K562 (cell line): Measurements from ENCODE around the gene RIC3. TPM values are rescaled to one million over a fixed set of nuclear protein-coding genes. Genes with fewer than 3 reads are reported as not detected.

Source experiments
- ATAC-seq: fragments of 200-7000 bp; cut with Tn5 transposase; 3 replicates; pipeline ENCODE4 v1.9.1; 2020; ENCODE audit warnings: moderate library complexity
- BruUV-seq: library from RNA; stranded (reverse); fragments of 400-500 nt; replicated peaks from 2 replicates; lab custom pipeline; 2021; lab: Mats Ljungman, UMichigan
- CTCF ChIA-PET: fragments of 300-600 bp; formaldehyde crosslinking; extraction: SDS; loops from one replicate; lab custom pipeline; 2021; ENCODE audit warnings: low intra/inter-chr PET ratio; lab: Yijun Ruan, JAX
- POLR2A ChIA-PET: fragments of 300-600, 350-650 bp; sonication (Branson Sonifier 250); formaldehyde crosslinking; extraction: SDS; loops from one replicate; lab custom pipeline; 2021; ENCODE audit warnings: antibody characterized with exemption, inconsistent platforms; lab: Yijun Ruan, JAX
- DNase-seq, 4 experiments: peaks; one replicate each; pipeline versions ENCODE4 v3.0.0 to v3.0.0-alpha.2; 2011 to 2018; ENCODE audit warnings: low spot score in 3 of 4, mixed read lengths in 3 of 4; ENCODE audit errors: extremely low read depth in 1 of 4
- FAIRE-seq: peaks from 2 replicates; lab custom pipeline; 2011; peaks lifted over from hg19 to GRCh38; lab: Jason Lieb, UNC
- H2AFZ ChIP-seq: 2 replicates; pipeline ENCODE4 v1.6.0; 2011; ENCODE audit warnings: low read depth, low read length, control low read depth, inconsistent platforms
- H3K27ac ChIP-seq: fragments of 200-600 bp; 3 replicates; pipeline ENCODE4 v1.8.0; 2011; ENCODE audit warnings: low read depth, mild to moderate bottlenecking, control low read depth, inconsistent platforms, low read length, moderate library complexity, mixed read lengths; ENCODE audit errors: extremely low read depth
- H3K27me3 ChIP-seq, 2 experiments: fragments of 300-600 bp in 1 of 2; 2 replicates in 1 of 2; 3 replicates in 1 of 2; pipeline versions ENCODE4 v1.6.0 to v1.8.0; 2011; ENCODE audit warnings: inconsistent platforms in 2 of 2, low read length in 2 of 2, mild to moderate bottlenecking in 1 of 2, mixed read lengths in 1 of 2, moderate library complexity in 1 of 2; ENCODE audit not compliant: control insufficient read depth in 2 of 2, insufficient read depth in 2 of 2
- H3K36me3 ChIP-seq: fragments of 300-600 bp; 3 replicates; pipeline ENCODE4 v1.8.0; 2011; ENCODE audit warnings: mild to moderate bottlenecking, low read length, inconsistent platforms; ENCODE audit not compliant: control insufficient read depth, insufficient read depth
- H3K4me1 ChIP-seq, 2 experiments: fragments of 200-600 bp in 1 of 2; replicated peaks in 1 of 2; 2 replicates in 1 of 2; 3 replicates in 1 of 2; pipeline versions ENCODE4 v1.5.1 to v1.8.0; 2011; ENCODE audit warnings: inconsistent platforms in 2 of 2, low read length in 2 of 2, mild to moderate bottlenecking in 1 of 2, mixed read lengths in 1 of 2, moderate library complexity in 1 of 2; ENCODE audit not compliant: control insufficient read depth in 2 of 2, insufficient read depth in 2 of 2
- H3K4me2 ChIP-seq: 2 replicates; pipeline ENCODE4 v1.6.1; 2011; ENCODE audit warnings: low read length, control low read depth, inconsistent platforms, mixed read lengths; ENCODE audit not compliant: insufficient read depth
- H3K4me3 ChIP-seq: fragments of 200-600 bp; sonication (generic), shearing (Covaris generic); 2 replicates; pipeline ENCODE4 v1.5.1; 2016; ENCODE audit warnings: control low read depth, inconsistent platforms
- H3K79me2 ChIP-seq: fragments of 200-600 bp; 3 replicates; pipeline ENCODE4 v1.8.0; 2011; ENCODE audit warnings: low read length, inconsistent platforms; ENCODE audit not compliant: control insufficient read depth, insufficient read depth
- H3K9ac ChIP-seq, 2 experiments: 2 replicates each; pipeline versions ENCODE4 v1.6.0 to v1.6.1; 2011; ENCODE audit warnings: low read depth in 2 of 2, low read length in 2 of 2, control low read depth in 1 of 2, inconsistent platforms in 1 of 2, mild to moderate bottlenecking in 1 of 2, mixed read lengths in 1 of 2; ENCODE audit not compliant: insufficient read depth in 1 of 2
- H3K9me1 ChIP-seq: one replicate; pipeline ENCODE4 v1.6.0; 2011; ENCODE audit warnings: inconsistent platforms, mild to moderate bottlenecking, low read length, moderate library complexity; ENCODE audit not compliant: control insufficient read depth, insufficient read depth
- H3K9me3 ChIP-seq: replicated peaks from 2 replicates; pipeline ENCODE4 v1.5.1; 2011; ENCODE audit warnings: low read depth, low read length, inconsistent platforms; ENCODE audit not compliant: control insufficient read depth, insufficient read depth
- H4K20me1 ChIP-seq: replicated peaks from 2 replicates; pipeline ENCODE4 v1.6.1; 2011; ENCODE audit warnings: low read length, inconsistent platforms, mixed read lengths; ENCODE audit not compliant: control insufficient read depth, insufficient read depth
- FOXA1 ChIP-seq: fragments of 450-650 bp; IDR thresholded peaks from 2 replicates; pipeline ENCODE4 v1.6.1; 2016; ENCODE audit warnings: mild to moderate bottlenecking, borderline replicate concordance
- HNRNPUL1 ChIP-seq: fragments of 200-400 bp; formaldehyde crosslinking; IDR thresholded peaks from 2 replicates; pipeline ENCODE4 v1.6.1; 2017; ENCODE audit warnings: low read length
- PTTG1 ChIP-seq: fragments of 450-650 bp; IDR thresholded peaks from 2 replicates; pipeline ENCODE4 v1.6.1; 2016; ENCODE audit warnings: low read depth, mild to moderate bottlenecking, missing genetic modification characterization, missing compliant biosample characterization
- SETDB1 ChIP-seq: IDR thresholded peaks from one replicate; pipeline ENCODE4 v1.6.1; 2012; ENCODE audit warnings: low read length, control low read depth, inconsistent platforms
- SMARCC2 ChIP-seq: fragments of 450-650 bp; IDR thresholded peaks from 2 replicates; pipeline ENCODE4 v1.6.1; 2017; ENCODE audit warnings: antibody characterized with exemption, moderate library complexity, mild to moderate bottlenecking, low read depth
- ZNF197 ChIP-seq: fragments of 200-800 bp; sonication (Bioruptor generic); IDR thresholded peaks from 2 replicates; pipeline ENCODE4 v1.6.1; 2016; ENCODE audit warnings: low read depth, missing genetic modification characterization, missing compliant biosample characterization
- WGBS: fragments of 100-300 bp; shearing (Covaris generic); methylation state at CpG from one replicate; pipeline ENCODE4 v1.1.6; 2016; ENCODE audit warnings: low coverage, mixed read lengths; ENCODE audit not compliant: insufficient coverage; ENCODE audit errors: missing lambda C conversion rate; 5-methylcytosine and 5-hydroxymethylcytosine counted together
- in situ Hi-C: fragments of 300-500 bp; cut with MboI; formaldehyde crosslinking; loops from 4 replicates; pipeline ENCODE4 v1.15.0; 2018; ENCODE audit warnings: inconsistent platforms, mixed read lengths
- intact Hi-C: fragments of 100-400 bp; cut with micrococcal nuclease; formaldehyde crosslinking; loops from 2 replicates; pipeline ENCODE4 v1.14.2; 2022
- polyA plus RNA-seq, 8 experiments: library from polyadenylated mRNA; depleted of rRNA in 4 of 8; stranded (reverse) in 5 of 8; unstranded in 3 of 8; fragments of >200 nt; fragmentation: Nextera tagmentation in 2 of 8; fragmentation: Illumina TruSeq in 1 of 8; extraction: Ambion mirVana in 2 of 8; extraction: Trizol in 1 of 8; gene quantifications; 2 replicates each; pipeline versions ENCODE4 v1.2.1 to v1.2.3, GENCODE V29; 2011 to 2014; ENCODE audit warnings: inconsistent platforms in 1 of 8, missing spikeins in 1 of 8
- total RNA-seq, 7 experiments: library from RNA; depleted of rRNA in 6 of 7; stranded (reverse); fragments of >200 nt in 6 of 7; fragmentation: Illumina TruSeq in 2 of 7; extraction: Trizol in 2 of 7; gene quantifications; 2 replicates each; pipeline versions ENCODE4 v1.2.1 to v1.2.3, GENCODE V29; 2011 to 2021; ENCODE audit warnings: low replicate concordance in 1 of 7
- TF ChIP-seq, protein P1 (sequence below), 3 experiments: fragments of 200-800 bp in 1 of 3; sonication (Bioruptor generic) in 1 of 3; sonication (generic) in 1 of 3; formaldehyde crosslinking in 1 of 3; IDR thresholded peaks; 2 replicates each; pipeline versions ENCODE4 v1.6.1 to v1.8.0; 2016 to 2022; ENCODE audit warnings: mild to moderate bottlenecking in 2 of 3, missing compliant biosample characterization in 2 of 3, missing genetic modification characterization in 2 of 3, missing genetic modification reagents in 1 of 3
- TF ChIP-seq, protein P2 (sequence below): sonication (generic); formaldehyde crosslinking; IDR thresholded peaks from 2 replicates; pipeline ENCODE4 v1.9.0; 2022; ENCODE audit warnings: mild to moderate bottlenecking, missing genetic modification reagents
- TF ChIP-seq, protein P3 (sequence below): fragments of 250-450 bp; sonication (Bioruptor Pico); IDR thresholded peaks from 2 replicates; pipeline ENCODE4 v1.4.0; 2020; ENCODE audit warnings: mild to moderate bottlenecking, moderate library complexity
- TF ChIP-seq, protein P4 (sequence below): sonication (generic); formaldehyde crosslinking; IDR thresholded peaks from 2 replicates; pipeline ENCODE4 v1.9.0; 2022; ENCODE audit warnings: mild to moderate bottlenecking, missing genetic modification reagents
- TF ChIP-seq, protein P5 (sequence below), 2 experiments: IDR thresholded peaks in 1 of 2; conservative IDR thresholded peaks in 1 of 2; 2 replicates each; pipeline ENCODE4 v1.6.1; 2016; ENCODE audit warnings: low read depth in 2 of 2, mild to moderate bottlenecking in 1 of 2, missing compliant biosample characterization in 1 of 2, missing genetic modification characterization in 1 of 2, moderate library complexity in 1 of 2

RIC3 gene
- total and polyA plus RNA-seq, 9 of the 15 experiments (the other 6 are each of a cell fraction or from before 2014, with no cell fraction given) = 0.03 to 0.16 (median 0.05) TPM; not detected in 4

DNA sequence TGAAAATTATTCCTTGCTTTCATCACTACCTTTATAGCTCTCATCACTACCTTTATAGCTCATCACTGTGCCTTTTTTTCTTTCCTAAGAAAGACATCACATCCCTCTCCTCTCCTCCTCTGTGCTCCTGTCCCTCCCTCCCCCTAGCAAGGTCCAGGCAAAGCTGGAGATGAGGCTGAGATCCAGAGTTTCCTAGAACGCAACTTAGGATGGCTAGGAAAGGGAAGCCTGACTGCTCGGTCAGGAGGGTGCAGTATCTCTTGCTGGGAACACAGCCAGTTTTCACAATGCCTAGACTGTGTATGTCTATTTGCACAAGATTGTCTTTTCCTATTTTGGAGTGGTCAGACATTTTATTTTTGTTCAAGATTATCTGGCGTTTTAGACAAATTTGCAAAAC is 63.2 kb downstream of the RIC3 start (continued):
- TF ChIP-seq, protein P1, sequence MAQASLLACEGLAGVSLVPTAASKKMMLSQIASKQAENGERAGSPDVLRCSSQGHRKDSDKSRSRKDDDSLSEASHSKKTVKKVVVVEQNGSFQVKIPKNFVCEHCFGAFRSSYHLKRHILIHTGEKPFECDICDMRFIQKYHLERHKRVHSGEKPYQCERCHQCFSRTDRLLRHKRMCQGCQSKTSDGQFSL (CRISPR knock-in tag; IDR thresholded peaks at IDR 0.05) = no peak
- TF ChIP-seq, protein P1 (tag; IDR thresholded peaks at IDR 0.05) = no peak
- TF ChIP-seq ZNF197 = no peak
- TF ChIP-seq, protein P2, sequence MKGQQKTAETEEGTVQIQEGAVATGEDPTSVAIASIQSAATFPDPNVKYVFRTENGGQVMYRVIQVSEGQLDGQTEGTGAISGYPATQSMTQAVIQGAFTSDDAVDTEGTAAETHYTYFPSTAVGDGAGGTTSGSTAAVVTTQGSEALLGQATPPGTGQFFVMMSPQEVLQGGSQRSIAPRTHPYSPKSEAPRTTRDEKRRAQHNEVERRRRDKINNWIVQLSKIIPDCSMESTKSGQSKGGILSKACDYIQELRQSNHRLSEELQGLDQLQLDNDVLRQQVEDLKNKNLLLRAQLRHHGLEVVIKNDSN (CRISPR knock-in tag) = no peak
- no peak for TF ChIP-seq SMARCC2

DNA sequence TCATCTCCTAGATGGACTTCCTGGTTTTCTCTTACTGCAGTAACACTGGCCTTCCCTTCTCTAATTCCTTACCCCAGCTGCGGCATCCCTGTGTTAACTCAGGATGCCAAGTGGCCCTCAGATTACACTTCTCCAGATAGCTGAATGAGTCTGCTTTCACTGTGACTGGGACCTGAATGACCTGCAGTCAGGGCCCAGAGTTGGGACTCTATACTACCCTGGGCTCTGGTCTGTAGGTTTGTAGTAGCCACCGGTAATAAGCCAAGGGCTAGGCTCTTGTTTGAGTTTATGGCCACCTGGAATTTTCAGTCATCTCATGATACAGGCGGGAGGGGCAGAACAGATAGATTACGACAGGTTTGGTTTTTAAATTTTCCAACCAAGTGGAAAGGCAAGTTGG is 63.7 kb downstream of the RIC3 start:
- no TSS peak for BruUV-seq
- Histone ChIP-seq H3K79me2 (no peaks in the 10 kb centered on the region), H2AFZ (no peak overlapping the region), H3K9me1 (no peaks in the 10 kb centered on the region), H3K4me2 (no peak overlapping the region), H4K20me1 (no peaks in the 10 kb centered on the region; the same call in 1 of the 2 replicates), H3K36me3 (no peaks in the 10 kb centered on the region), H3K27ac (no peak overlapping the region), H3K4me3 (no peak overlapping the region), H3K9me3 (no peaks in the 10 kb centered on the region), H3K9ac (no peak overlapping the region), H3K4me1 (no peaks in the 10 kb centered on the region), H3K27me3 (peaks cover 0 to 22% of the 10 kb centered on the region in 2 experiments; a peak in 3 of 5 replicates)
- 0% methylated on average over 4 of the region's 4 CpGs for WGBS
- in situ Hi-C loops = no loop called here
- FAIRE-seq = no peak
- intact Hi-C loops = no loop called here
- ATAC-seq = no peak
- CTCF ChIA-PET = no interaction called here
- POLR2A ChIA-PET = interaction anchor here (0.6 kb wide), 1 partner anchor 12 kb away, joined by 3 read pairs; no protein-coding TSS in a partner anchor
- no peak for DNase-seq
- TF ChIP-seq FOXA1 (no peak), PTTG1 (no peak), HNRNPUL1 (no peak), SETDB1 (no peak)
- TF ChIP-seq, protein P3, sequence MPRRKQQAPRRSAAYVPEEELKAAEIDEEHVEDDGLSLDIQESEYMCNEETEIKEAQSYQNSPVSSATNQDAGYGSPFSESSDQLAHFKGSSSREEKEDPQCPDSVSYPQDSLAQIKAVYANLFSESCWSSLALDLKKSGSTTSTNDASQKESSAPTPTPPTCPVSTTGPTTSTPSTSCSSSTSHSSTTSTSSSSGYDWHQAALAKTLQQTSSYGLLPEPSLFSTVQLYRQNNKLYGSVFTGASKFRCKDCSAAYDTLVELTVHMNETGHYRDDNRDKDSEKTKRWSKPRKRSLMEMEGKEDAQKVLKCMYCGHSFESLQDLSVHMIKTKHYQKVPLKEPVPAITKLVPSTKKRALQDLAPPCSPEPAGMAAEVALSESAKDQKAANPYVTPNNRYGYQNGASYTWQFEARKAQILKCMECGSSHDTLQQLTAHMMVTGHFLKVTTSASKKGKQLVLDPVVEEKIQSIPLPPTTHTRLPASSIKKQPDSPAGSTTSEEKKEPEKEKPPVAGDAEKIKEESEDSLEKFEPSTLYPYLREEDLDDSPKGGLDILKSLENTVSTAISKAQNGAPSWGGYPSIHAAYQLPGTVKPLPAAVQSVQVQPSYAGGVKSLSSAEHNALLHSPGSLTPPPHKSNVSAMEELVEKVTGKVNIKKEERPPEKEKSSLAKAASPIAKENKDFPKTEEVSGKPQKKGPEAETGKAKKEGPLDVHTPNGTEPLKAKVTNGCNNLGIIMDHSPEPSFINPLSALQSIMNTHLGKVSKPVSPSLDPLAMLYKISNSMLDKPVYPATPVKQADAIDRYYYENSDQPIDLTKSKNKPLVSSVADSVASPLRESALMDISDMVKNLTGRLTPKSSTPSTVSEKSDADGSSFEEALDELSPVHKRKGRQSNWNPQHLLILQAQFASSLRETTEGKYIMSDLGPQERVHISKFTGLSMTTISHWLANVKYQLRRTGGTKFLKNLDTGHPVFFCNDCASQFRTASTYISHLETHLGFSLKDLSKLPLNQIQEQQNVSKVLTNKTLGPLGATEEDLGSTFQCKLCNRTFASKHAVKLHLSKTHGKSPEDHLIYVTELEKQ = no peak
- TF ChIP-seq, protein P4, sequence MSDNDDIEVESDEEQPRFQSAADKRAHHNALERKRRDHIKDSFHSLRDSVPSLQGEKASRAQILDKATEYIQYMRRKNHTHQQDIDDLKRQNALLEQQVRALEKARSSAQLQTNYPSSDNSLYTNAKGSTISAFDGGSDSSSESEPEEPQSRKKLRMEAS = no peak
- TF ChIP-seq, protein P5, sequence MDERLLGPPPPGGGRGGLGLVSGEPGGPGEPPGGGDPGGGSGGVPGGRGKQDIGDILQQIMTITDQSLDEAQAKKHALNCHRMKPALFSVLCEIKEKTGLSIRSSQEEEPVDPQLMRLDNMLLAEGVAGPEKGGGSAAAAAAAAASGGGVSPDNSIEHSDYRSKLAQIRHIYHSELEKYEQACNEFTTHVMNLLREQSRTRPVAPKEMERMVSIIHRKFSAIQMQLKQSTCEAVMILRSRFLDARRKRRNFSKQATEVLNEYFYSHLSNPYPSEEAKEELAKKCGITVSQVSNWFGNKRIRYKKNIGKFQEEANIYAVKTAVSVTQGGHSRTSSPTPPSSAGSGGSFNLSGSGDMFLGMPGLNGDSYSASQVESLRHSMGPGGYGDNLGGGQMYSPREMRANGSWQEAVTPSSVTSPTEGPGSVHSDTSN (CRISPR knock-in tag; IDR thresholded peaks at IDR 0.05; ENCODE audit: low read depth) = no peak
- TF ChIP-seq, protein P5 (tag; conservative IDR thresholded peaks at IDR 0.05; ENCODE audit: low read depth) = no peak
